ENCODE results near the gene KRT8. TPM values are rescaled to one million over a fixed set of nuclear protein-coding genes. Genes with fewer than 3 reads are reported as not detected.
A peak's percentile ranks its signal among the peaks of the same experiment; 100 is the strongest.

The KRT8 gene
- polyA plus RNA-seq, 1 of the 3 experiments (the other 2 are of a cell fraction), result 49.4 TPM

DNA sequence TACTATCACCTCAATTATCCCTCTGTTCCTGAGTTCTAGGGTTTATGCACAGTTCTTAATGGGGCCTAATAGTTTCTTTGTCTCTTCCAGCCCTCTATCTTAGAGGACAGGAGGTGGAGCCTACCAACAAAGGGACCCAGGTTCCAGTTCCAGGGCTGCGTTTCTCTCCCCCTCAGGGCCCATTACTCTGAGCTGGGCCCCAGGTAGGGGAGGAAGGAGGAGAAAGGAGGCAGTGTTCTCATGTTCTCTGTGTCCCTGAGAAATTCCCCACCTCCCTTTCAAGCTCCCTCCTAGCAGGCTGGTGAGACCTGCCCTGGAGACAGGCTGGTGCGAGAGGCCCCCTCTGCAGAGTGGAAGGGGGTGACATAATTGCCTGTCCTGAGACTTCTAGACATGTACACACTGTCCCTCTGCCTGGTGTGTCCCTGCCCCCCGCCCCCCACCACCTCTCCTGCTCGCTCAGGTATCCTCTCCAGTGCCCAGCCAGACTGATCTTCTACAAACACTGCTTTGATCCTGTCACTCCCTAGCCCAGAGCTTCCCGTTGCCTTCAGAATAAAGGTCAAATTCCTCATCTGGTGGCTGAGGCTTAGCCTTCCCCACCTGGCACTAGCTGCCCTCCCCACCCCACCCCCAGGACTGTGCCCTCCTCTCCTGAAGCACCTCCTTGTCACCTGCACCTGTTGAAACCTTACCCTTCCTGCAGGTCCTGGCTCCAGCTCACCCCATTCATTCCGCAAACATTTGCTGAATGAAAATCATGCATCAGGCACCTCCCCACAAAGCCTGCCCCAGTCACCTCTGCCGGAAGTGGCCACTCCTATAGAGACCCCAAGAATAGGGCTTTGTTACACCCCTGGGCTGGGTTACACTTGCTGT is 21.1 kb upstream of the KRT8 start:
- Histone ChIP-seq H3K4me2 (peak overlapping the region; percentile 71), H3K4me1 (ENCODE audit: control insufficient read depth in 1 of 2, insufficient read depth in 2 of 2, low read depth in 1 of 2, low read length in 1 of 2) (peaks cover 4 to 35% of the 10 kb centered on the region in 2 experiments; a peak in 3 of 4 replicates)

More for the DNA sequence above, 21.1 kb upstream of the KRT8 start:
- no peaks in the 10 kb centered on the region for H3K27me3 ChIP-seq (ENCODE audit: insufficient read depth)
- no peaks in the 10 kb centered on the region for H4K20me1 ChIP-seq (ENCODE audit: insufficient read depth)
- 47% methylated on average over 5 of the region's 7 CpGs for WGBS (ENCODE audit: low lambda C conversion rate)
- no peaks in the 10 kb centered on the region for H3K9me3 ChIP-seq
- no peaks in the 10 kb centered on the region for H3K79me2 ChIP-seq (ENCODE audit: insufficient read depth)
- DNase-seq, result no peak
- H3F3A ChIP-seq (replicated peaks; ENCODE audit: insufficient read depth), result peaks cover 36% of the 10 kb centered on the region
- TF ChIP-seq FOXJ3 (CRISPR knock-in tag; IDR thresholded peaks at IDR 0.05), result no peak
- TF ChIP-seq EZH2phosphoT487 (IDR thresholded peaks at IDR 0.05; ENCODE audit: borderline replicate concordance, low read depth), result no peak
- no peak for TF ChIP-seq TCF12 (IDR thresholded peaks at IDR 0.05)
- no peak for TF ChIP-seq CHD2 (IDR thresholded peaks at IDR 0.05; ENCODE audit: low read length, partially characterized antibody)
- no peak for TF ChIP-seq CTCF (IDR thresholded peaks at IDR 0.05)
- no peak for TF ChIP-seq GABPA (IDR thresholded peaks at IDR 0.05; ENCODE audit: low read depth)
- TF ChIP-seq ZBTB33 (IDR thresholded peaks at IDR 0.05; ENCODE audit: borderline replicate concordance, low read depth), result no peak
- H3K27ac ChIP-seq (ENCODE audit: low read depth in 2 of 2, low read length in 1 of 2), result peak overlapping the region; percentile 70 to 97; a peak in 3 of 4 replicates
- CTCF ChIA-PET, result interaction anchor here (0.8 to 2.5 kb wide), 6 partner anchors 26 to 55 kb away, joined by 3 to 13 read pairs (median 5); no protein-coding TSS in a partner anchor
- H3K36me3 ChIP-seq (replicated peaks in 1 of 2; ENCODE audit: control insufficient read depth in 1 of 2, insufficient read depth in 2 of 2, low read length in 1 of 2), result no peaks in the 10 kb centered on the region
- POLR2A ChIA-PET, result interaction anchor here (0.6 kb wide), 1 partner anchor 41 kb away, joined by 3 read pairs; no protein-coding TSS in a partner anchor
- no peak overlapping the region for H3K4me3 ChIP-seq (ENCODE audit: low read depth in 2 of 2, low read length in 1 of 2)
- no peaks in the 10 kb centered on the region for H3K9me2 ChIP-seq
- peak overlapping the region; percentile 69 for H3K9ac ChIP-seq
- H2AFZ ChIP-seq (ENCODE audit: low read depth), result peak overlapping the region; percentile 53; the same call in 1 of the 2 replicates

All from SK-N-SH (cell line).